Measurements from ENCODE around the gene POLG2.
"Not testable (repeated sequence)": the region's sequence is repeated elsewhere in the genome, so short reads cannot be mapped to it uniquely, and the experiment has no call there.

Gene POLG2

GRCh38 chr17:64448665-64449512 lies 48.0 kb downstream of the POLG2 start, which contains the start of gene MILR1:
MILR1 (plus strand) TSS chr17:64449115; CDS start chr17:64449169, 54 bp downstream.
- H3K9ac ChIP-seq (ENCODE audit: insufficient read length, low read depth), result no peak within 1 kb of the TSS
- H3K4me1 ChIP-seq (ENCODE audit: insufficient read depth, insufficient read length), result no peaks in the 10 kb centered on the region
- no peaks in the 10 kb centered on the region for H3K27me3 ChIP-seq (ENCODE audit: insufficient read depth, insufficient read length)
- DNase-seq (ENCODE audit: low read depth, low spot score), result no peak
- no peaks in the 10 kb centered on the region for H3K9me3 ChIP-seq (ENCODE audit: insufficient read depth, low read length)
- no peaks in the 10 kb centered on the region for H3K36me3 ChIP-seq (ENCODE audit: insufficient read depth, insufficient read length, low read length)
- H3K4me3 ChIP-seq (ENCODE audit: insufficient read length, low read depth), result no peak within 1 kb of the TSS
- no peak for TF ChIP-seq ZNF274 (IDR thresholded peaks at IDR 0.05; ENCODE audit: low read depth, low read length)
- TF ChIP-seq SUZ12 (IDR thresholded peaks at IDR 0.05; ENCODE audit: extremely low read depth, insufficient read depth, insufficient read length), result no peak
- TF ChIP-seq YY1 (IDR thresholded peaks at IDR 0.05; ENCODE audit: insufficient read depth, insufficient read length), result no peak

- Histone ChIP-seq H3K9ac (ENCODE audit: insufficient read length, low read depth) (no peak overlapping the region), H3K4me1 (ENCODE audit: insufficient read depth, insufficient read length) (no peaks in the 10 kb centered on the region), H3K27me3 (ENCODE audit: insufficient read depth, insufficient read length) (no peaks in the 10 kb centered on the region), H3K4me3 (ENCODE audit: insufficient read length, low read depth) (no peak overlapping the region), H3K9me3 (ENCODE audit: insufficient read depth, low read length) (no peaks in the 10 kb centered on the region), H3K36me3 (ENCODE audit: insufficient read depth, insufficient read length, low read length) (no peaks in the 10 kb centered on the region)
- TF ChIP-seq ZNF274 (IDR thresholded peaks at IDR 0.05; ENCODE audit: low read depth, low read length) (no peak), YY1 (IDR thresholded peaks at IDR 0.05; ENCODE audit: insufficient read depth, insufficient read length) (no peak), SUZ12 (IDR thresholded peaks at IDR 0.05; ENCODE audit: extremely low read depth, insufficient read depth, insufficient read length) (no peak)
- no peak for DNase-seq (ENCODE audit: low read depth, low spot score)
These were observed 49.3 kb downstream of the POLG2 start for GRCh38 chr17:64447526-64447925.

GRCh38 chr17:64443086-64443760 lies 53.6 kb downstream of the POLG2 start:
- no peak overlapping the region for H3K4me3 ChIP-seq (ENCODE audit: insufficient read length, low read depth)
- no peaks in the 10 kb centered on the region for H3K27me3 ChIP-seq (ENCODE audit: insufficient read depth, insufficient read length)
- H3K9me3 ChIP-seq (ENCODE audit: insufficient read depth, low read length), result peaks cover 12% of the 10 kb centered on the region
- no peaks in the 10 kb centered on the region for H3K36me3 ChIP-seq (ENCODE audit: insufficient read depth, insufficient read length, low read length)
- no peak for TF ChIP-seq SUZ12 (IDR thresholded peaks at IDR 0.05; ENCODE audit: extremely low read depth, insufficient read depth, insufficient read length)
- no peak for TF ChIP-seq ZNF274 (IDR thresholded peaks at IDR 0.05; ENCODE audit: low read depth, low read length)
- TF ChIP-seq YY1 (IDR thresholded peaks at IDR 0.05; ENCODE audit: insufficient read depth, insufficient read length), result no peak
- no peak overlapping the region for H3K9ac ChIP-seq (ENCODE audit: insufficient read length, low read depth)
- no peak for DNase-seq (ENCODE audit: low read depth, low spot score)
- H3K4me1 ChIP-seq (ENCODE audit: insufficient read depth, insufficient read length), result no peaks in the 10 kb centered on the region

- Histone ChIP-seq H3K27me3 (ENCODE audit: insufficient read depth, insufficient read length) (no peaks in the 10 kb centered on the region), H3K9me3 (ENCODE audit: insufficient read depth, low read length) (peaks cover 19% of the 10 kb centered on the region), H3K4me1 (ENCODE audit: insufficient read depth, insufficient read length) (no peaks in the 10 kb centered on the region), H3K4me3 (ENCODE audit: insufficient read length, low read depth) (no peak overlapping the region), H3K36me3 (ENCODE audit: insufficient read depth, insufficient read length, low read length) (no peaks in the 10 kb centered on the region), H3K9ac (ENCODE audit: insufficient read length, low read depth) (no peak overlapping the region)
- DNase-seq (ENCODE audit: low read depth, low spot score), result no peak
- TF ChIP-seq SUZ12 (IDR thresholded peaks at IDR 0.05; ENCODE audit: extremely low read depth, insufficient read depth, insufficient read length) (no peak), YY1 (IDR thresholded peaks at IDR 0.05; ENCODE audit: insufficient read depth, insufficient read length) (no peak), ZNF274 (IDR thresholded peaks at IDR 0.05; ENCODE audit: low read depth, low read length) (no peak)
These were observed 54.3 kb downstream of the POLG2 start for GRCh38 chr17:64442541-64442971.

GRCh38 chr17:64441772-64442540 lies 54.9 kb downstream of the POLG2 start:
- no peaks in the 10 kb centered on the region for H3K4me1 ChIP-seq (ENCODE audit: insufficient read depth, insufficient read length)
- no peak for DNase-seq (ENCODE audit: low read depth, low spot score)

GRCh38 chr17:64439956-64440355 lies 56.9 kb downstream of the POLG2 start:
- H3K9ac ChIP-seq (ENCODE audit: insufficient read length, low read depth), result no peak overlapping the region
- peaks cover 42% of the 10 kb centered on the region for H3K9me3 ChIP-seq (ENCODE audit: insufficient read depth, low read length)
- H3K4me3 ChIP-seq (ENCODE audit: insufficient read length, low read depth), result no peak overlapping the region
- no peak for TF ChIP-seq SUZ12 (IDR thresholded peaks at IDR 0.05; ENCODE audit: extremely low read depth, insufficient read depth, insufficient read length)
- TF ChIP-seq YY1 (IDR thresholded peaks at IDR 0.05; ENCODE audit: insufficient read depth, insufficient read length), result no peak
- TF ChIP-seq ZNF274 (IDR thresholded peaks at IDR 0.05; ENCODE audit: low read depth, low read length), result no peak
- DNase-seq (ENCODE audit: low read depth, low spot score), result no peak
- H3K4me1 ChIP-seq (ENCODE audit: insufficient read depth, insufficient read length), result no peaks in the 10 kb centered on the region
- no peaks in the 10 kb centered on the region for H3K27me3 ChIP-seq (ENCODE audit: insufficient read depth, insufficient read length)
- no peaks in the 10 kb centered on the region for H3K36me3 ChIP-seq (ENCODE audit: insufficient read depth, insufficient read length, low read length)

More at GRCh38 chr17:64441772-64442540, 54.9 kb downstream of the POLG2 start:
- H3K27me3 ChIP-seq (ENCODE audit: insufficient read depth, insufficient read length), result no peaks in the 10 kb centered on the region
- peaks cover 25% of the 10 kb centered on the region for H3K9me3 ChIP-seq (ENCODE audit: insufficient read depth, low read length)
- H3K9ac ChIP-seq (ENCODE audit: insufficient read length, low read depth), result no peak overlapping the region
- H3K4me3 ChIP-seq (ENCODE audit: insufficient read length, low read depth), result no peak overlapping the region
- TF ChIP-seq YY1 (IDR thresholded peaks at IDR 0.05; ENCODE audit: insufficient read depth, insufficient read length) (no peak), SUZ12 (IDR thresholded peaks at IDR 0.05; ENCODE audit: extremely low read depth, insufficient read depth, insufficient read length) (no peak), ZNF274 (IDR thresholded peaks at IDR 0.05; ENCODE audit: low read depth, low read length) (no peak)
- no peaks in the 10 kb centered on the region for H3K36me3 ChIP-seq (ENCODE audit: insufficient read depth, insufficient read length, low read length)

- not testable (repeated sequence) for DNase-seq (ENCODE audit: low read depth, low spot score); H3K9ac ChIP-seq (ENCODE audit: insufficient read length, low read depth); H3K4me1 ChIP-seq (ENCODE audit: insufficient read depth, insufficient read length); H3K36me3 ChIP-seq (ENCODE audit: insufficient read depth, insufficient read length, low read length); H3K4me3 ChIP-seq (ENCODE audit: insufficient read length, low read depth); H3K27me3 ChIP-seq (ENCODE audit: insufficient read depth, insufficient read length)
- H3K9me3 ChIP-seq (ENCODE audit: insufficient read depth, low read length), result peaks cover 46% of the 10 kb centered on the region
These were observed 57.3 kb downstream of the POLG2 start for GRCh38 chr17:64439521-64439920.

All from NT2/D1 (cell line).